GM12801 (cell line): ENCODE measurements around the gene ALG9.

Experiments used
- TF ChIP-seq, protein P1 (sequence below): IDR thresholded peaks from one replicate; pipeline ENCODE4 v1.5.1; 2011; ENCODE audit warnings: control low read depth; ENCODE audit not compliant: insufficient read length; ENCODE audit errors: extremely low read depth

ALG9 gene

DNA sequence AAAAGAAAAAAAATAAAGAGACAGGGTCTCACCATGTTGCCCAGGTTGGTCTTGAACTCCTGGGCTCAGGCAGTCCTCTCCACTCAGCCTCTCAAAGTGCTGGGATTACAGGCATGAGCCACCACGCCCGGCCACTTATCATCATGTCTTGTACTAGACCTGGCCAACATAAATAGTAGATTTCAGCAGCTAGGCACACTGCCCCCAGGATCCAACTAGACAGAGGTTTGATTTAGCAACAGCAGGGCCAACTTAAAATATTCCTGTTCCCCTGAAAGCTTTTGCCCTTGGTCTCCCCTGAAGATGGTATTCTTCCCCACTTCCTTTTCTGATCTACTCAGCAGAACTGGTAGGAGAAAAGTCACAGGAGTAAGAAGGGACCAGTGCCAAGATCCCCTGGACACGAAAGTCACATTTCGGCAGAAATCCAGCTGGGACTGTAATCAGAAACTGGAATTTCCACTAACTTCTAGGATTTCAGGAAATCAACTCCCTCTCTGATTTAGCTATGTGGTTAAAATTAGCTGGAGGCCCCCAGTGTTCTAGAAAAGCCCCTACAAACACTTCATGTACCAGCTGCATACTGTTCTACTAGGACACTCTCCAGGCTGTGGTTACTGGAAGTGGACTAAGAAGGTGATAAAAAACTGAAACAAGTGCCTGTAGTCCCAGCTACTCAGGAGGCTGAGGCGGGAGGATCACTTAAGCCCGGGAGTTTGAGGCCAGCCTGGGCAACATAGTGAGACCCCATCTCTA, 96.2 kb downstream of the ALG9 start:
- TF ChIP-seq, protein P1, sequence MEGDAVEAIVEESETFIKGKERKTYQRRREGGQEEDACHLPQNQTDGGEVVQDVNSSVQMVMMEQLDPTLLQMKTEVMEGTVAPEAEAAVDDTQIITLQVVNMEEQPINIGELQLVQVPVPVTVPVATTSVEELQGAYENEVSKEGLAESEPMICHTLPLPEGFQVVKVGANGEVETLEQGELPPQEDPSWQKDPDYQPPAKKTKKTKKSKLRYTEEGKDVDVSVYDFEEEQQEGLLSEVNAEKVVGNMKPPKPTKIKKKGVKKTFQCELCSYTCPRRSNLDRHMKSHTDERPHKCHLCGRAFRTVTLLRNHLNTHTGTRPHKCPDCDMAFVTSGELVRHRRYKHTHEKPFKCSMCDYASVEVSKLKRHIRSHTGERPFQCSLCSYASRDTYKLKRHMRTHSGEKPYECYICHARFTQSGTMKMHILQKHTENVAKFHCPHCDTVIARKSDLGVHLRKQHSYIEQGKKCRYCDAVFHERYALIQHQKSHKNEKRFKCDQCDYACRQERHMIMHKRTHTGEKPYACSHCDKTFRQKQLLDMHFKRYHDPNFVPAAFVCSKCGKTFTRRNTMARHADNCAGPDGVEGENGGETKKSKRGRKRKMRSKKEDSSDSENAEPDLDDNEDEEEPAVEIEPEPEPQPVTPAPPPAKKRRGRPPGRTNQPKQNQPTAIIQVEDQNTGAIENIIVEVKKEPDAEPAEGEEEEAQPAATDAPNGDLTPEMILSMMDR: no peak

- TF ChIP-seq, protein P1: no peak
Measured at GRCh38 chr11:111772535-111772934, 98.8 kb downstream of the ALG9 start.

GRCh38 chr11:111770581-111771134, 100.7 kb downstream of the ALG9 start:
- TF ChIP-seq, protein P1: no peak

GRCh38 chr11:111766834-111767142, 104.6 kb downstream of the ALG9 start:
- TF ChIP-seq, protein P1: no peak

DNA sequence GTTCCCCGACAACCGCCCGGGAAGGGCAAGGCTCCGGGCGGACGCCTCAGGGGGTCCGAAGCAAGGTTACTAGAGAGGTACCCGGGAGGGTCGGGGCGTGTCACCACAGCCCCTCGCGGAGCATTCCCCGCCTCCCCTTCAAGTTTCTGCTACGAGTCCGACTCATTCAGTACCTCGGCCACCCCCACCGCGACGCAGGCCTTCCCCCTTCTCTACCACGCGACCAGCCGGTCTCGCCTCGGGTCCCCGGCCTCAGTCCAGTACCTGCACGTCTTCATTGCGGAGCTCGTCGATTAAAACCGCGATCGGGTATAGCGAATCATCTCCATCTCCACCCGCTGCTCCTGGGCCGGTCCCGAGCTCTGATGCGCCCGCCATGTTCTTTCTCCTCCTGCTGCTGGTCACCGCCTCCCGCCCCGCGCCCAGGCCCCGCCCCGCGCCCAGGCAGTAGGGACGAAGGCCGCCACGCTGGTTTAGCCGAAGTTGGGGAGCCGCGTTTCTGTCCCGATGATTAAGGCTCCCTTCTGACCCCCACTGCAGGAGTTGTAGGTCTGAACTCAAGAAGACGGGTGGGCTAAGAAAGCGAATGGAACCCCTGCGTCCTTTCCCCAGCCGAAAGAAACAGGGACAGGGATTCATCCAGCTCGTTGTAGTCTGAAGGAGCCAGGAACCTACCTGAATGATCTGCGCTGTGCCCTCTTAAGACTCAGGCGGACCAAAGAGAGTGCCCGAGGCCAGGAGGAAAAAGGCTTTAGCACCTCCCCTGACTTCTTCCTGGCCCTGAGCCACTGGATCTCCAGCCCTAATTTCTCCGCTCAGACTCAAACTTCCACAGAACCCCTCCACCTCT, 105.2 kb downstream of the ALG9 start, which contains the start of gene PPP2R1B:
PPP2R1B (minus strand) TSS at position 406 of the 850 bp plus-strand sequence; CDS start at position 378, 28 bp downstream.
- TF ChIP-seq, protein P1: no peak

DNA sequence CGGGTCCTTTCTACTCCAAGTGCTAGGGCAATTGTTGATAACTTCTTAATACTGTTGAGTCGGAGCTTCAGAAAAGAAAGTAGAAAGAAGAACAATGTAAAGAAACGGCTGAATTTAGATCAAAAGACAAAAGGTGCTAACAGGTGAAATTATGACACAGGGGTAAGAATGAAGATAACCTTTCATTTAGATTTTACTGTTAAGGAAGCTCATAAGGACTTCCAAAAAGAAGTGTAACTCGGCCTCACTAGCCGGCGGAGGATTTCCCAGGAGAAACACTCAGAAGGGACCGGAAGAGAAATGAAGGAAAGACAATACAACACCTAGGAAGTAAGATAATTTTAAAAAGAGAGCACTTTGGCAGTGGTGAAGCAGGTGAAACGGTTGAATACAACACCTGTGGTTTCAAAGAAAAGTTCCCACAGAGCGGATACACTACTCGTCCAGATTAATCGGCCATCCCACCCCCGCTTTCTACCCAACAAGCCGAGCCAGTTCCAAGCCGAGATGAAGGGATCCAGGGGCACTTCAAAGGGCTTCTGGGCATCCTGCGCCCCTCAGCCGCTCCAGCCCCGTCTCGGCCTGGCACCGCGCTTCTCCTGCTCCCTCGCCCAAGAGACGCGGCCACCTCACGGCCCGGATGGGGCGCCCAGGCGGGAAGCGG, 105.9 kb downstream of the ALG9 start:
- TF ChIP-seq, protein P1: no peak

DNA sequence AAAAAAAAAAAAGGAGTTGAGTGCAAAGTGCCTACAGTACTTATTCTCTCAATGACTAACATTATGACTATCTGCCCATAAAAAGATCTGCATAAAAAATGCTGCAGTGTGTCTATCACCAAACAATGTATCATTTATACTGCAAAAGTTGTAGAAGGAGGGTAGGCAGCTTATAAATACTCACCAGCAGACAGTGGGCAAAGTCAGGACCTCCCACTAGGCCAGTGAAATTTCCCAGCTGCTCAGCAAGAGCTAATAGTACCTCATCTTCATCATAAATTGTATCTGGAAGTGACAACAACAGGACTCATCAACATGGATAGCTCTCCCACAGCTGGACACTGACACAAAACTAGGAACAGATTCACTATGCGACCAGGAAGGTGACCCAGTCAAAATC, 106.8 kb downstream of the ALG9 start:
- TF ChIP-seq, protein P1: no peak
